Sigmoid colon (tissue), 7 donors: ENCODE results near the gene SNTB2. TPM values are rescaled to one million over a fixed set of nuclear protein-coding genes. Genes with fewer than 3 reads are reported as not detected.

ENCODE experiments used
- DNase-seq: peaks from one replicate; pipeline ENCODE4 v3.0.0-alpha.2; 2019
- H3K27ac ChIP-seq, 4 donors: fragments of 200-600 bp; sonication (generic); one replicate each; pipeline ENCODE4 v1.5.1; 2016 to 2019; ENCODE audit warnings: mild to moderate bottlenecking in 1 of 4
- H3K27me3 ChIP-seq, 3 donors: fragments of 200-600 bp; sonication (generic); one replicate each; pipeline ENCODE4 v1.5.1; 2019; ENCODE audit warnings: mild to moderate bottlenecking in 1 of 3
- H3K36me3 ChIP-seq, 4 donors: fragments of 200-600 bp; sonication (generic); one replicate each; pipeline ENCODE4 v1.5.1; 2016 to 2019
- H3K4me1 ChIP-seq, 4 donors: fragments of 200-600 bp; sonication (generic); one replicate each; pipeline ENCODE4 v1.5.1; 2017 to 2019
- H3K4me3 ChIP-seq, 4 donors: fragments of 200-600 bp; sonication (generic); one replicate each; pipeline ENCODE4 v1.5.1; 2017 to 2019; ENCODE audit warnings: mild to moderate bottlenecking in 2 of 4, moderate library complexity in 1 of 4
- H3K9me3 ChIP-seq, 4 donors: fragments of 200-600 bp in 3 of 4; sonication (generic) in 3 of 4; one replicate each; pipeline versions ENCODE4 v1.5.1 to v1.6.1; 2013 to 2019
- CTCF ChIP-seq, 4 experiments: fragments of 450-650 bp in 3 of 4; fragments of 200-600 bp in 1 of 4; IDR thresholded peaks; one replicate each; pipeline ENCODE4 v1.5.1; 2016 to 2019; ENCODE audit warnings: antibody characterized with exemption in 4 of 4, mild to moderate bottlenecking in 3 of 4, moderate library complexity in 2 of 4
- EP300 ChIP-seq, 4 donors: sonication (generic); formaldehyde crosslinking; IDR thresholded peaks; one replicate each; pipeline ENCODE4 v1.6.1; 2017; ENCODE audit warnings: antibody characterized with exemption in 4 of 4
- POLR2A ChIP-seq, 2 donors: fragments of 450-650 bp; IDR thresholded peaks; one replicate each; pipeline ENCODE4 v1.6.1; 2016; ENCODE audit warnings: antibody characterized with exemption in 2 of 2, mild to moderate bottlenecking in 2 of 2, moderate library complexity in 2 of 2
- POLR2AphosphoS5 ChIP-seq, 4 donors: sonication (generic); formaldehyde crosslinking; IDR thresholded peaks; one replicate each; pipeline ENCODE4 v1.6.1; 2017; ENCODE audit warnings: antibody characterized with exemption in 4 of 4
- WGBS, 2 donors: extraction: QIAGEN DNeasy Blood & Tissue Kit; methylation state at CpG; one replicate each; pipeline ENCODE4 v1.1.7; 2013; 5-methylcytosine and 5-hydroxymethylcytosine counted together
- intact Hi-C: fragments of 100-400 bp; cut with DNase I; formaldehyde crosslinking; loops from one replicate; pipeline ENCODE4 v1.15.1; 2023
- polyA plus RNA-seq, 3 donors: library from polyadenylated mRNA; stranded (reverse); fragments of 200-250 nt; gene quantifications; one replicate each; pipeline ENCODE4 v1.2.3, GENCODE V29; 2013
- total RNA-seq, 4 donors: library from RNA; depleted of rRNA; stranded (reverse); fragments of >200 nt; gene quantifications; one replicate each; pipeline ENCODE4 v1.1.0, GENCODE V29; 2016
- donor health status: healthy with polysubstance abuse.
- donor health status: Bipolar disorder and iron deficiency.
- donor health status: healthy.

SNTB2 gene
- total and polyA plus RNA-seq, 7 donors, result 4.2 to 38.2 (median 23.2) TPM

GRCh38 chr16:69273009-69273408 lies 86.0 kb downstream of the SNTB2 start:
- WGBS, 2 donors, result 87 to 93% methylated on average over 4 of the region's 4 CpGs
- Histone ChIP-seq H3K27ac (no peak overlapping the region), H3K36me3 (peaks cover 0 to 28% (median 0%) of the 10 kb centered on the region in 4 donors), H3K4me1 (peaks cover 0 to 29% (median 26%) of the 10 kb centered on the region in 4 donors), H3K9me3 (no peaks in the 10 kb centered on the region), H3K4me3 (no peak overlapping the region), H3K27me3 (no peaks in the 10 kb centered on the region)
- intact Hi-C loops, result no loop called here
- DNase-seq, result no peak
- no peak for TF ChIP-seq EP300 (IDR thresholded peaks at IDR 0.05)
- no peak for TF ChIP-seq POLR2A (IDR thresholded peaks at IDR 0.05)

- H3K4me1 ChIP-seq, result peaks cover 0 to 29% (median 26%) of the 10 kb centered on the region in 4 donors
- no peak overlapping the region for H3K4me3 ChIP-seq
- H3K27me3 ChIP-seq, result no peaks in the 10 kb centered on the region
- TF ChIP-seq POLR2AphosphoS5 (IDR thresholded peaks at IDR 0.05) (no peak), CTCF (IDR thresholded peaks at IDR 0.05) (no peak), POLR2A (IDR thresholded peaks at IDR 0.05) (no peak), EP300 (IDR thresholded peaks at IDR 0.05) (no peak)
- no peaks in the 10 kb centered on the region for H3K9me3 ChIP-seq
- intact Hi-C loops, result no loop called here
- WGBS, 2 donors, result 91% methylated on average over 4 of the region's 4 CpGs
- H3K27ac ChIP-seq, result peak overlapping the region in 3 of 4 donors; percentile 54 to 63 (median 58)
- peaks cover 0 to 28% (median 0%) of the 10 kb centered on the region in 4 donors for H3K36me3 ChIP-seq
- no peak for DNase-seq
These were observed 87.8 kb downstream of the SNTB2 start for GRCh38 chr16:69274699-69275235.

- H3K36me3 ChIP-seq, result peaks cover 0 to 16% (median 0%) of the 10 kb centered on the region in 4 donors
- H3K27ac ChIP-seq, result peak overlapping the region; percentile 30 to 63 (median 56)
- H3K4me1 ChIP-seq, result peaks cover 0 to 29% (median 26%) of the 10 kb centered on the region in 4 donors
- peak; percentile 90 for DNase-seq
- H3K4me3 ChIP-seq, result no peak overlapping the region
- intact Hi-C loops, result no loop called here
- H3K9me3 ChIP-seq, result no peaks in the 10 kb centered on the region
- H3K27me3 ChIP-seq, result no peaks in the 10 kb centered on the region
- 72 to 89% methylated on average over 7 of the region's 7 CpGs for WGBS, 2 donors
- TF ChIP-seq POLR2A (IDR thresholded peaks at IDR 0.05), result no peak
- TF ChIP-seq POLR2AphosphoS5 (IDR thresholded peaks at IDR 0.05), result peak in 3 of 4 donors; percentile 37 to 56 (median 39)
- TF ChIP-seq EP300 (IDR thresholded peaks at IDR 0.05), result no peak
These were observed 89.5 kb downstream of the SNTB2 start for GRCh38 chr16:69276148-69277115.

- peaks cover 0 to 12% (median 0%) of the 10 kb centered on the region in 4 donors for H3K36me3 ChIP-seq
- intact Hi-C loops, result no loop called here
- H3K4me1 ChIP-seq, result peaks cover 0 to 29% (median 26%) of the 10 kb centered on the region in 4 donors
- DNase-seq, result no peak
- no peaks in the 10 kb centered on the region for H3K27me3 ChIP-seq
- H3K4me3 ChIP-seq, result no peak overlapping the region
- 42 to 85% methylated on average over 1 of the region's 1 CpG for WGBS, 2 donors
- peak overlapping the region in 2 of 4 donors; percentile 20 to 63 for H3K27ac ChIP-seq
- no peaks in the 10 kb centered on the region for H3K9me3 ChIP-seq
- TF ChIP-seq CTCF (IDR thresholded peaks at IDR 0.05) (no peak), EP300 (IDR thresholded peaks at IDR 0.05) (no peak), POLR2AphosphoS5 (IDR thresholded peaks at IDR 0.05) (no peak), POLR2A (IDR thresholded peaks at IDR 0.05) (no peak)
These were observed 90.4 kb downstream of the SNTB2 start for GRCh38 chr16:69277413-69277812.

- no peak overlapping the region for H3K4me3 ChIP-seq
- 94 to 96% methylated on average over 4 of the region's 4 CpGs for WGBS, 2 donors
- intact Hi-C loops, result no loop called here
These were observed 96.9 kb downstream of the SNTB2 start for GRCh38 chr16:69283851-69284250.

More at GRCh38 chr16:69283851-69284250, 96.9 kb downstream of the SNTB2 start:
- no peak for TF ChIP-seq CTCF (IDR thresholded peaks at IDR 0.05)
- TF ChIP-seq EP300 (IDR thresholded peaks at IDR 0.05), result no peak
- no peak for TF ChIP-seq POLR2A (IDR thresholded peaks at IDR 0.05)
- Histone ChIP-seq H3K9me3 (no peaks in the 10 kb centered on the region), H3K36me3 (peaks cover 0 to 21% (median 13%) of the 10 kb centered on the region in 4 donors), H3K27ac (no peak overlapping the region), H3K27me3 (no peaks in the 10 kb centered on the region), H3K4me1 (peaks cover 0 to 8% (median 3%) of the 10 kb centered on the region in 4 donors)
- no peak for DNase-seq
